Measurements from ENCODE around the gene FGF1. TPM values are rescaled to one million over a fixed set of nuclear protein-coding genes. Genes with fewer than 3 reads are reported as not detected.
"Not testable (repeated sequence)": the region's sequence is repeated elsewhere in the genome, so short reads cannot be mapped to it uniquely, and the experiment has no call there.

Gene FGF1
- total RNA-seq, 3 donors from 2014 or later: 0.32 to 20.3 (median 6.6) TPM

- Histone ChIP-seq H3K4me3 (no peak overlapping the region), H3K9me3 (no peaks in the 10 kb centered on the region), H3K4me1 (no peaks in the 10 kb centered on the region), H3K36me3 (no peaks in the 10 kb centered on the region), H3K27ac (no peak overlapping the region), H3K27me3 (no peaks in the 10 kb centered on the region)
- TF ChIP-seq POLR2A (IDR thresholded peaks at IDR 0.05) (no peak), CTCF (IDR thresholded peaks at IDR 0.05) (no peak), POLR2AphosphoS5 (IDR thresholded peaks at IDR 0.05) (no peak)
- intact Hi-C loops (cut with DNase I; ENCODE audit: low total_unique reads): no loop called here
- DNase-seq (ENCODE audit: low spot score in 2 of 2): no peak
Measured at GRCh38 chr5:142653321-142653720, 32.6 kb downstream of the FGF1 start.

DNA sequence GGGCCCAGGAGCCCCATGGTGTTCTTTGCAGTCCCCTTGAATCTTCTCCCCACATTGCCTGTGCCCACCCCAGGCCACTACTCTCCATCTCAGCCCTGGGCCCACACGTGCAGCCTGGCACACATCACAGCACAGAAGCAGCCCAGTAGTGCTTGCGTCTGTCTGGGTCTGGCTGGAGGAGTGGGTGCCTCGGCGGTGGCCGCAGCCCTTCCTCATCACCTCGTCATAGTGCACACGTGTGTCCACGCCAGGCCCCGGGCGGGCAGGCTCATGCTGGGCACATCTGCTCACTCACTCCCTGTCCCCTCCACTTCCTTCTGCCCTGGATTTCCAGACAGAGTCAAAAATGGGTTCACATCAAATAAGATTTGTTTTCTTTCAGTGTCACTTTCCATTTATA is 33.3 kb downstream of the FGF1 start:
- no peaks in the 10 kb centered on the region for H3K9me3 ChIP-seq
- intact Hi-C loops (cut with DNase I; ENCODE audit: low total_unique reads): no loop called here

DNA sequence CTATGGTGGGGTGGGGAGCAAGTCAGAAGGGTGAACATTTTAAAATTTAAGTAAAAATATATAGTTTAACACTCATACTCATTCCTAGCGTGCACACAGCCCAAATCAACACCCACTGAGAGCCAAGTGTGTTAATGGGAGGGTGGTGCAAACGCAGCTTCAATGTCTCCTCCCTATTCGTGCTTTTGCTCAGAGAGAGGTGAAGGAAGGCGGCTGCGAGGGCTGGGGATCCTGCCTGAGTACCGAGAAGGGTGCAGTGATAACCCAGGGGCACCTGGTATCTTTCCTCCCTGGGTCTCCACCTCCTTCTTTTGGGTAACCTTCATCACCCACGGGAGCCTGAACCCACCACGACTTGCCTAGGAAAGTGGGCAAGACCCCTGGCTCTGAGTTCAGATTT is 35.0 kb downstream of the FGF1 start:
- Histone ChIP-seq H3K9me3 (no peaks in the 10 kb centered on the region), H3K4me3 (no peak overlapping the region), H3K27ac (no peak overlapping the region), H3K27me3 (no peaks in the 10 kb centered on the region), H3K36me3 (no peaks in the 10 kb centered on the region), H3K4me1 (no peaks in the 10 kb centered on the region)
- intact Hi-C loops (cut with DNase I; ENCODE audit: low total_unique reads): no loop called here
- DNase-seq (ENCODE audit: low spot score in 2 of 2): no peak
- no peak for TF ChIP-seq POLR2AphosphoS5 (IDR thresholded peaks at IDR 0.05)
- no peak for TF ChIP-seq POLR2A (IDR thresholded peaks at IDR 0.05)
- TF ChIP-seq CTCF (IDR thresholded peaks at IDR 0.05): no peak

More for the DNA sequence above, 33.3 kb downstream of the FGF1 start:
- Histone ChIP-seq H3K27me3 (no peaks in the 10 kb centered on the region), H3K4me1 (no peaks in the 10 kb centered on the region), H3K27ac (peak overlapping the region in 1 of 2 donors; percentile 43), H3K4me3 (no peak overlapping the region), H3K36me3 (no peaks in the 10 kb centered on the region)
- TF ChIP-seq CTCF (IDR thresholded peaks at IDR 0.05) (no peak), POLR2A (IDR thresholded peaks at IDR 0.05) (no peak), POLR2AphosphoS5 (IDR thresholded peaks at IDR 0.05) (no peak)
- DNase-seq (ENCODE audit: low spot score in 2 of 2): no peak

GRCh38 chr5:142650060-142650459 is 35.8 kb downstream of the FGF1 start:
- no peaks in the 10 kb centered on the region for H3K36me3 ChIP-seq
- no peaks in the 10 kb centered on the region for H3K9me3 ChIP-seq
- no peak for DNase-seq (ENCODE audit: low spot score in 2 of 2)
- H3K4me1 ChIP-seq: peaks cover 0 to 3% of the 10 kb centered on the region in 2 donors
- no peak overlapping the region for H3K4me3 ChIP-seq
- no peak overlapping the region for H3K27ac ChIP-seq
- TF ChIP-seq POLR2AphosphoS5 (IDR thresholded peaks at IDR 0.05): no peak
- no peak for TF ChIP-seq CTCF (IDR thresholded peaks at IDR 0.05)
- TF ChIP-seq POLR2A (IDR thresholded peaks at IDR 0.05): no peak
- H3K27me3 ChIP-seq: no peaks in the 10 kb centered on the region
- intact Hi-C loops (cut with DNase I; ENCODE audit: low total_unique reads): no loop called here

- intact Hi-C loops (cut with DNase I; ENCODE audit: low total_unique reads): loop anchor here (10.0 kb wide), 1 partner anchor 737 kb away; no protein-coding TSS in a partner anchor
- DNase-seq (ENCODE audit: low spot score in 2 of 2); H3K9me3 ChIP-seq; H3K27me3 ChIP-seq; H3K4me1 ChIP-seq; H3K27ac ChIP-seq; H3K4me3 ChIP-seq; H3K36me3 ChIP-seq: not testable (repeated sequence)
Measured at GRCh38 chr5:142648108-142648507, 37.8 kb downstream of the FGF1 start.

DNA sequence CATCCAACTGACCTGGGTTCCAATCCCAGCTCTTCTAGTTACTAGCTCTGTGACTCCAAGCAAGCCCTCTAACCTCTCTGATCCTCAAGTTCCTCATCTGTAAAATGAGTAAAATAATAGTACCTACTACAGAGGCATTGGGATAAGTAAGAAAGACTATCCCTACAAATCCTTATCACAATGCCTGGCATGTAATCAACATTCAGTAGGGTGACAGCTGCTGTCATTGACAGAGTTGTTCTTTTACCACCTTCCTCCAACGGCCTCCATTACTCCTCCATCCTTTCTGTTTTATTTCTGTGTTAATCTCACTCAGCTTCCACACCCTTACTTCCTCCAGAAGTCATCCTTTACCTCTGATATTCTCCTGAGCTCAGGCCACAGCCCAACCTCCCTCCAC is 40.4 kb downstream of the FGF1 start:
- DNase-seq (ENCODE audit: low spot score in 2 of 2): no peak
- H3K4me3 ChIP-seq: peak overlapping the region in 1 of 3 donors; percentile 45
- peak overlapping the region; percentile 48 to 78 for H3K27ac ChIP-seq
- H3K27me3 ChIP-seq: no peaks in the 10 kb centered on the region
- H3K36me3 ChIP-seq: no peaks in the 10 kb centered on the region
- intact Hi-C loops (cut with DNase I; ENCODE audit: low total_unique reads): loop anchor here (10.0 kb wide), 1 partner anchor 739 kb away; no protein-coding TSS in a partner anchor
- peaks cover 0 to 6% of the 10 kb centered on the region in 2 donors for H3K4me1 ChIP-seq
- no peak for TF ChIP-seq CTCF (IDR thresholded peaks at IDR 0.05)
- TF ChIP-seq POLR2AphosphoS5 (IDR thresholded peaks at IDR 0.05): no peak
- no peak for TF ChIP-seq POLR2A (IDR thresholded peaks at IDR 0.05)
- H3K9me3 ChIP-seq: no peaks in the 10 kb centered on the region

All from breast epithelium (tissue), 4 donors.